Thyroid gland (tissue), 4 donors: ENCODE results near the gene SYNRG. TPM values are rescaled to one million over a fixed set of nuclear protein-coding genes. Genes with fewer than 3 reads are reported as not detected.

Experiments
- DNase-seq, 2 donors: peaks; one replicate each; pipeline ENCODE4 v3.0.0-alpha.2; 2019
- H3K27ac ChIP-seq, 3 donors: fragments of 200-600 bp; sonication (generic); 1 replicate in 2 of 3; 2 replicates in 1 of 3; pipeline ENCODE4 v1.5.1; 2016 to 2019; ENCODE audit warnings: mild to moderate bottlenecking in 1 of 3, moderate library complexity in 1 of 3
- H3K27me3 ChIP-seq: fragments of 200-600 bp; sonication (generic); one replicate; pipeline ENCODE4 v1.5.1; 2019
- H3K36me3 ChIP-seq, 2 donors: fragments of 200-600 bp; sonication (generic); one replicate each; pipeline ENCODE4 v1.5.1; 2016 to 2019
- H3K4me1 ChIP-seq, 2 donors: fragments of 200-600 bp; sonication (generic); one replicate each; pipeline ENCODE4 v1.5.1; 2017 to 2019
- H3K4me3 ChIP-seq, 3 donors: fragments of 200-600 bp; sonication (generic); replicated peaks in 1 of 3; 1 replicate in 2 of 3; 2 replicates in 1 of 3; pipeline ENCODE4 v1.5.1; 2016; ENCODE audit warnings: mild to moderate bottlenecking in 1 of 3
- H3K9me3 ChIP-seq: fragments of 200-600 bp; sonication (generic); one replicate; pipeline ENCODE4 v1.5.1; 2017
- POLR2A ChIP-seq, 2 donors: fragments of 450-650 bp; IDR thresholded peaks; one replicate each; pipeline ENCODE4 v1.6.1; 2017; ENCODE audit warnings: antibody characterized with exemption in 2 of 2, mild to moderate bottlenecking in 2 of 2, moderate library complexity in 1 of 2
- WGBS, 2 donors: methylation state at CpG; one replicate each; pipeline ENCODE4 v1.1.5; 2017; 5-methylcytosine and 5-hydroxymethylcytosine counted together
- intact Hi-C: fragments of 100-400 bp; cut with DNase I; formaldehyde crosslinking; loops from one replicate; pipeline ENCODE4 v1.15.1; 2023
- total RNA-seq, 4 donors: library from RNA; depleted of rRNA; stranded (reverse); fragments of >200 nt; gene quantifications; one replicate each; pipeline ENCODE4 v1.2.3, GENCODE V29; 2016
- TF ChIP-seq, protein P1 (sequence below), 6 experiments: fragments of 200-600 bp in 3 of 6; fragments of 450-650 bp in 3 of 6; sonication (generic) in 3 of 6; IDR thresholded peaks; one replicate each; pipeline ENCODE4 v1.5.1; 2016 to 2019; ENCODE audit warnings: antibody characterized with exemption in 6 of 6, mild to moderate bottlenecking in 2 of 6, inconsistent platforms in 1 of 6, moderate library complexity in 1 of 6

Gene SYNRG
- total RNA-seq, 4 donors from 2014 or later = 33.4 to 54.1 (median 41.6) TPM

DNA sequence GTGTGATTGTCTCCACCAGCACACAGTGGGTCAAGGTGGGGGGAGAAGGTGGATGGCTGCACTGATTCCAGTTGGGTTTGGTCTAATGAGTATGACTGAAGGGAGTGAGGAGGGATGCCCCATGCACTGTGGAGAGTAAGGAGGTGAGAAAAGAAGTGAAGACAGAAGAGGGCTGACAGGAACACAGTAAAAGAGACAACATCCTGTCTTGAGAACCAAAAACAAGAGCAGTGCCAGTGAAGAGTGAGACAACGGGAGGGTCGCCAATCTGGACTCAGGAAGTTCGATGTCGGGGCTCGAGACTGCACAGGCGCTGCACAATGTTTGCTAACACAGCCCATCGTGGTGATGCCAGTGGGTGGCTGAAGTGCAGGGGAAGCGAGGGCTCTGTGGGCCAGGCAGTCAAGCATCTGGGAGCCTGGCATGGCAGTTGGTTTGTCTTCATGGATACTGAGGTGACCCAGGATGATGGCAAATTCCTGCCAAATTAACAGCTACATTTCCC is 85.5 kb downstream of the SYNRG start:
- Histone ChIP-seq H3K36me3 (peaks cover 4 to 18% of the 10 kb centered on the region in 2 donors), H3K4me3 (no peak overlapping the region), H3K9me3 (no peaks in the 10 kb centered on the region), H3K4me1 (no peaks in the 10 kb centered on the region), H3K27me3 (no peaks in the 10 kb centered on the region), H3K27ac (no peak overlapping the region)
- 86 to 88% methylated on average over 8 of the region's 8 CpGs for WGBS, 2 donors
- TF ChIP-seq, protein P1, sequence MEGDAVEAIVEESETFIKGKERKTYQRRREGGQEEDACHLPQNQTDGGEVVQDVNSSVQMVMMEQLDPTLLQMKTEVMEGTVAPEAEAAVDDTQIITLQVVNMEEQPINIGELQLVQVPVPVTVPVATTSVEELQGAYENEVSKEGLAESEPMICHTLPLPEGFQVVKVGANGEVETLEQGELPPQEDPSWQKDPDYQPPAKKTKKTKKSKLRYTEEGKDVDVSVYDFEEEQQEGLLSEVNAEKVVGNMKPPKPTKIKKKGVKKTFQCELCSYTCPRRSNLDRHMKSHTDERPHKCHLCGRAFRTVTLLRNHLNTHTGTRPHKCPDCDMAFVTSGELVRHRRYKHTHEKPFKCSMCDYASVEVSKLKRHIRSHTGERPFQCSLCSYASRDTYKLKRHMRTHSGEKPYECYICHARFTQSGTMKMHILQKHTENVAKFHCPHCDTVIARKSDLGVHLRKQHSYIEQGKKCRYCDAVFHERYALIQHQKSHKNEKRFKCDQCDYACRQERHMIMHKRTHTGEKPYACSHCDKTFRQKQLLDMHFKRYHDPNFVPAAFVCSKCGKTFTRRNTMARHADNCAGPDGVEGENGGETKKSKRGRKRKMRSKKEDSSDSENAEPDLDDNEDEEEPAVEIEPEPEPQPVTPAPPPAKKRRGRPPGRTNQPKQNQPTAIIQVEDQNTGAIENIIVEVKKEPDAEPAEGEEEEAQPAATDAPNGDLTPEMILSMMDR (IDR thresholded peaks at IDR 0.05) = no peak
- no peak for TF ChIP-seq POLR2A (IDR thresholded peaks at IDR 0.05)
- intact Hi-C loops = no loop called here
- DNase-seq = no peak

DNA sequence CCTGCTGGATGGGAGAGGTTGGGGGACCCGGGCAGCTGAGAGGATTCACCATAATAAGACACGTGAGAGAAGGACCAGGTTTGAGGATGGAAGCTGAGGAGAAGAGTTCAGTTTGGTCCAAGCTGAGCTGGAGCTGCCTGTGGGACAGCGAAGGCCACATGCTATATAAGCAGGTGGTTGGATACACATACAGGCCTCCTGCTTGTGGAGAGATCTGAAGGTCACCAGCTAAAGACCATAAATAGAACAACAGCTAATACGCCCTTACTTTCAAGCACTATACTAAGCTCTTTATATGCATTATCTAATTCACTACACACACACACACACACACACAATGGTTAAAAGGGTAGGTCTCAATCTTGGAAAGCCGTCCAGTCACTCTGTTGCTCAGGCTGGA is 87.4 kb downstream of the SYNRG start:
- 93 to 97% methylated on average over 5 of the region's 5 CpGs for WGBS, 2 donors
- no peaks in the 10 kb centered on the region for H3K9me3 ChIP-seq
- H3K4me3 ChIP-seq = no peak overlapping the region
- H3K4me1 ChIP-seq = no peaks in the 10 kb centered on the region
- H3K27ac ChIP-seq = no peak overlapping the region
- no peak for DNase-seq
- intact Hi-C loops = no loop called here
- peaks cover 4 to 22% of the 10 kb centered on the region in 2 donors for H3K36me3 ChIP-seq
- TF ChIP-seq, protein P1 (IDR thresholded peaks at IDR 0.05) = no peak
- TF ChIP-seq POLR2A (IDR thresholded peaks at IDR 0.05) = no peak
- no peaks in the 10 kb centered on the region for H3K27me3 ChIP-seq

DNA sequence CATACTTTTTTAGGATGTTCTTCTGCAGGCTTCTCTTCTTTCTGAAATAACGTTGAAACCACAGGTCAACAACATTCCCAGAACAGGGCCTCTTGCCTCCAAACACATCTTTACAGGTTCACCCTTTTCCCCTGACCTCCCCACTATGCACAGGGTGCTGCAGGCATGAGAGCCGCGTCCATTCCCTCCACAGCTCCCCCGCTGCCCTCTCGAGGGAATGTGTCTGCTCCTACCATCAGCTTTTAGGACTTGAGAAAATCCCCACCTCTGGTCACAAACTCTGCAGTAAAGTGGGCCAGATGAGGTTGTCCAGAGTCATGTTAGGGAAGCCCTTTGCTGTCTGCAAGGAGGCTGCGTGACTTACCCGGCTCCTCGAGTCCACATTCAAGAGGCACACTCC is 89.0 kb downstream of the SYNRG start:
- TF ChIP-seq, protein P1 (IDR thresholded peaks at IDR 0.05) = no peak
- TF ChIP-seq POLR2A (IDR thresholded peaks at IDR 0.05) = no peak
- intact Hi-C loops = no loop called here
- no peaks in the 10 kb centered on the region for H3K4me1 ChIP-seq
- no peak for DNase-seq
- H3K36me3 ChIP-seq = peaks cover 4 to 22% of the 10 kb centered on the region in 2 donors
- 90 to 91% methylated on average over 8 of the region's 8 CpGs for WGBS, 2 donors
- no peak overlapping the region for H3K4me3 ChIP-seq
- no peaks in the 10 kb centered on the region for H3K27me3 ChIP-seq
- no peak overlapping the region for H3K27ac ChIP-seq
- H3K9me3 ChIP-seq = no peaks in the 10 kb centered on the region

DNA sequence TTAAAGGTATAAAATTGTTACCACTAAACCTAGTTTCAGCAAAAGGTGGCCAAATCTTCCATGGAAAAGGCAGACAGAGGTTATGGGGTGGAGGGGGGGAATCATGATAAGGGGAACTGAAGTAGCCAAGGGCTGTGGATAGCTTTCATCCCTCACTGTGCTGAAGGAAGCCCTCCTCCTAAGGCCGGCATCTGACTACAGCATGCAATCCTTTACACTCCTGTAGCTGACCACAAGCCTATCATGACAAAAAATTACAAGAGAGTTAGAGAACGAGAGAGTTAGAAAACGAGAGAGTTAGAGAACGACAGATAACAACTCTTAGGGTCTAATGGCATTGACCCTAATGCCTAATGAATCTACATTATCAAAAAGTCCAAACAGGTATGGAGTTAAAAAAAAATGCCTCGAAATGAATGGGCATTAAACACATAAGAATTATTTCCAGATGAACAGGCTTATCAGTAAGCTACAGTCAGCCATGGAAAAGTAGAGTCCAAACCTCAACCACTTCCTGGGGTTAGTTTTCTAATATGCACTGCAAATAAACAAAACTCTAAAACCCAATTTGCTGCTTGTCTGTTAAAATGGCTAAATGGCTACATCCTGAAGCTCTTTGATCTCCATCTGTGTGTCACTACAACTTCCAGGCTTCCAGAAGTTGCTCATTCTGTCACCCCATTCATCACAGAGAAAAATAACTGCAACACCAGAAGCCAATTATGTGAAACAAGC is 89.8 kb downstream of the SYNRG start:
- Histone ChIP-seq H3K27ac (no peak overlapping the region), H3K9me3 (no peaks in the 10 kb centered on the region), H3K36me3 (peaks cover 9 to 22% of the 10 kb centered on the region in 2 donors), H3K4me1 (no peaks in the 10 kb centered on the region), H3K27me3 (no peaks in the 10 kb centered on the region), H3K4me3 (no peak overlapping the region)
- intact Hi-C loops = no loop called here
- WGBS, 2 donors = 89 to 91% methylated on average over 5 of the region's 5 CpGs
- DNase-seq = no peak
- TF ChIP-seq, protein P1 (IDR thresholded peaks at IDR 0.05) = no peak
- TF ChIP-seq POLR2A (IDR thresholded peaks at IDR 0.05) = no peak

DNA sequence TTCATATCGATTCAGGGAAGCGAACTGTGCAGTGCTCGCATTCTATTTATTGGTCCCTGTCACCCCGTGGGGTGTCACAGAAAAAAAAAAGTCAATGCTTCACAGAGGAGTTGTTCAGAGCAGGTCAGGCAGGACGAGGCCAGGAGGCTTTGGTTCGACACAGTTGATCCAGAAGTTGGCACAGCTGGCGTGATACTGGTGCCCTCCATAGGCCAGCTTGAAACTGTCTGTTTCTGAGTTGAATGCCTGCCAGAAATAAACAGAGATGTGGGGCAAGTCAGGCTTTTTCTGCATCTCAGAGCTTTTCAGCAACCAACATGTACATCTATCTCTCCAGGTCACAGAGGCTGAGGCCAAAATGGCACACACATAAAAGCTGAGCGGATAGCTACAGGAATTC is 90.4 kb downstream of the SYNRG start:
- TF ChIP-seq, protein P1 (IDR thresholded peaks at IDR 0.05) = peak in 2 of 6 experiments; percentile 11 to 25
- no peak for TF ChIP-seq POLR2A (IDR thresholded peaks at IDR 0.05)
- Histone ChIP-seq H3K9me3 (no peaks in the 10 kb centered on the region), H3K27me3 (no peaks in the 10 kb centered on the region), H3K4me1 (no peaks in the 10 kb centered on the region), H3K36me3 (peaks cover 9 to 24% of the 10 kb centered on the region in 2 donors), H3K4me3 (no peak overlapping the region), H3K27ac (no peak overlapping the region)
- WGBS, 2 donors = 79 to 82% methylated on average over 8 of the region's 8 CpGs
- intact Hi-C loops = no loop called here
- peak; percentile 51 to 64 for DNase-seq
